ENCODE data around the gene RNF26. TPM values are rescaled to one million over a fixed set of nuclear protein-coding genes. Genes with fewer than 3 reads are reported as not detected.

Gene RNF26
- total RNA-seq: 10 to 100 TPM in 2 of 6 donors, 1 to 10 TPM in 4; 5.6 to 11.5 (median 8.5) TPM
- 1 to 10 TPM; 4.9 to 8.8 TPM for polyA plus RNA-seq

GRCh38 chr11:119334174-119334930, at the start of gene RNF26:
TSS of gene RNF26 (plus strand) at chr11:119334527. CDS start at chr11:119335123, 596 bp downstream.
- 0% methylated on average over 44 to 54 of the region's 54 CpGs for WGBS, 2 donors

GRCh38 chr11:119285431-119285830, 48.9 kb upstream of the RNF26 start:
- Histone ChIP-seq H3K4me1 (no peaks in the 10 kb centered on the region), H3K27me3 (no peaks in the 10 kb centered on the region), H3K4me3 (no peak overlapping the region), H3K27ac (no peak overlapping the region), H3K9me3 (no peaks in the 10 kb centered on the region), H3K36me3 (no peaks in the 10 kb centered on the region)
- DNase-seq (no peak), FAIRE-seq (no peak), ATAC-seq (no peak)
- intact Hi-C loops (cut with DNase I): no loop called here
- no peak for TF ChIP-seq CTCF (IDR thresholded peaks at IDR 0.05)
- 93 to 94% methylated on average over 9 of the region's 9 CpGs for WGBS, 2 donors

More at GRCh38 chr11:119334174-119334930, at the start of gene RNF26:
- no peaks in the 10 kb centered on the region for H3K36me3 ChIP-seq
- H3K27ac ChIP-seq: peak within 1 kb of the TSS; percentile 63 to 84 (median 72)
- ATAC-seq: peak; percentile 95 to 98 (median 96)
- H3K4me1 ChIP-seq: peaks cover 0 to 11% (median 8%) of the 10 kb centered on the region in 3 donors
- peak within 1 kb of the TSS; percentile 68 to 90 (median 89) for H3K4me3 ChIP-seq
- H3K9me3 ChIP-seq: no peaks in the 10 kb centered on the region
- peak; percentile 92 to 95 (median 95) for DNase-seq
- peak; percentile 97 for FAIRE-seq
- no peak for TF ChIP-seq CTCF (IDR thresholded peaks at IDR 0.05)
- intact Hi-C loops (cut with DNase I): no loop called here
- no peaks in the 10 kb centered on the region for H3K27me3 ChIP-seq

- ATAC-seq: no peak
Measured at GRCh38 chr11:119288219-119288618, 46.1 kb upstream of the RNF26 start.

GRCh38 chr11:119290894-119291497, 43.3 kb upstream of the RNF26 start:
- WGBS, 2 donors: 97 to 98% methylated on average over 10 of the region's 10 CpGs
- no peaks in the 10 kb centered on the region for H3K9me3 ChIP-seq
- FAIRE-seq (no peak), DNase-seq (no peak), ATAC-seq (no peak)
- no peaks in the 10 kb centered on the region for H3K27me3 ChIP-seq
- no peak for TF ChIP-seq CTCF (IDR thresholded peaks at IDR 0.05)
- intact Hi-C loops (cut with DNase I): no loop called here
- H3K36me3 ChIP-seq: no peaks in the 10 kb centered on the region
- H3K4me3 ChIP-seq: no peak overlapping the region
- no peak overlapping the region for H3K27ac ChIP-seq
- H3K4me1 ChIP-seq: no peaks in the 10 kb centered on the region

More at GRCh38 chr11:119288219-119288618, 46.1 kb upstream of the RNF26 start:
- Histone ChIP-seq H3K27ac (no peak overlapping the region), H3K4me3 (no peak overlapping the region), H3K27me3 (no peaks in the 10 kb centered on the region), H3K36me3 (no peaks in the 10 kb centered on the region), H3K9me3 (no peaks in the 10 kb centered on the region), H3K4me1 (no peaks in the 10 kb centered on the region)
- FAIRE-seq (no peak), DNase-seq (no peak)
- intact Hi-C loops (cut with DNase I): no loop called here
- no peak for TF ChIP-seq CTCF (IDR thresholded peaks at IDR 0.05)
- 94 to 100% methylated on average over 3 of the region's 3 CpGs for WGBS, 2 donors

GRCh38 chr11:119293461-119293860, 40.9 kb upstream of the RNF26 start:
- Histone ChIP-seq H3K4me1 (no peaks in the 10 kb centered on the region), H3K9me3 (no peaks in the 10 kb centered on the region), H3K4me3 (no peak overlapping the region), H3K27ac (no peak overlapping the region), H3K27me3 (no peaks in the 10 kb centered on the region), H3K36me3 (no peaks in the 10 kb centered on the region)
- TF ChIP-seq CTCF (IDR thresholded peaks at IDR 0.05): no peak
- DNase-seq: no peak
- WGBS, 2 donors: 94 to 97% methylated on average over 3 of the region's 3 CpGs
- intact Hi-C loops (cut with DNase I): no loop called here
- FAIRE-seq: no peak
- no peak for ATAC-seq

Data from pancreas (tissue), 10 donors.